IMR-90 (cell line): ENCODE data around the gene TMEM170B.

Experiments used
- CTCF ChIP-seq: conservative IDR thresholded peaks from 2 replicates; pipeline ENCODE4 v1.5.1; 2012; ENCODE audit warnings: mild to moderate bottlenecking, low read depth, low read length, improper control_type of control experiment
- ELK1 ChIP-seq: fragments of 150-350 bp; IDR thresholded peaks from 2 replicates; pipeline ENCODE4 v1.6.1; 2016; ENCODE audit warnings: low read depth, mild to moderate bottlenecking, low read length, moderate library complexity, borderline replicate concordance
- NFE2L2 ChIP-seq: fragments of 150-350 bp; IDR thresholded peaks from 2 replicates; pipeline ENCODE4 v1.6.1; 2016; ENCODE audit warnings: low read depth, mild to moderate bottlenecking, low read length
- POLR2A ChIP-seq: IDR thresholded peaks from 2 replicates; pipeline ENCODE4 v1.6.1; 2012; ENCODE audit warnings: mild to moderate bottlenecking, low read depth, low read length
- SMC3 ChIP-seq: fragments of 150-350 bp; IDR thresholded peaks from 2 replicates; pipeline ENCODE4 v1.6.1; 2016; ENCODE audit warnings: low read depth, mild to moderate bottlenecking, antibody characterized with exemption, low read length, moderate library complexity
- USF2 ChIP-seq: fragments of 150-350 bp; IDR thresholded peaks from 2 replicates; pipeline ENCODE4 v1.6.1; 2017; ENCODE audit warnings: mild to moderate bottlenecking, antibody characterized with exemption, low read length, low read depth

- TF ChIP-seq CTCF (no peak), USF2 (no peak), POLR2A (no peak), ELK1 (no peak), NFE2L2 (no peak), SMC3 (no peak)
Measured at GRCh38 chr6:11608600-11609323, 71.2 kb downstream of the TMEM170B start.
